GM15510 (cell line): ENCODE measurements around the gene HSBP1.

Experiments used
- POLR2A ChIP-seq: IDR thresholded peaks from 3 replicates; pipeline ENCODE4 v1.6.1; 2011; ENCODE audit warnings: borderline replicate concordance; ENCODE audit not compliant: insufficient read length; ENCODE audit errors: extremely low read depth

Gene HSBP1

DNA sequence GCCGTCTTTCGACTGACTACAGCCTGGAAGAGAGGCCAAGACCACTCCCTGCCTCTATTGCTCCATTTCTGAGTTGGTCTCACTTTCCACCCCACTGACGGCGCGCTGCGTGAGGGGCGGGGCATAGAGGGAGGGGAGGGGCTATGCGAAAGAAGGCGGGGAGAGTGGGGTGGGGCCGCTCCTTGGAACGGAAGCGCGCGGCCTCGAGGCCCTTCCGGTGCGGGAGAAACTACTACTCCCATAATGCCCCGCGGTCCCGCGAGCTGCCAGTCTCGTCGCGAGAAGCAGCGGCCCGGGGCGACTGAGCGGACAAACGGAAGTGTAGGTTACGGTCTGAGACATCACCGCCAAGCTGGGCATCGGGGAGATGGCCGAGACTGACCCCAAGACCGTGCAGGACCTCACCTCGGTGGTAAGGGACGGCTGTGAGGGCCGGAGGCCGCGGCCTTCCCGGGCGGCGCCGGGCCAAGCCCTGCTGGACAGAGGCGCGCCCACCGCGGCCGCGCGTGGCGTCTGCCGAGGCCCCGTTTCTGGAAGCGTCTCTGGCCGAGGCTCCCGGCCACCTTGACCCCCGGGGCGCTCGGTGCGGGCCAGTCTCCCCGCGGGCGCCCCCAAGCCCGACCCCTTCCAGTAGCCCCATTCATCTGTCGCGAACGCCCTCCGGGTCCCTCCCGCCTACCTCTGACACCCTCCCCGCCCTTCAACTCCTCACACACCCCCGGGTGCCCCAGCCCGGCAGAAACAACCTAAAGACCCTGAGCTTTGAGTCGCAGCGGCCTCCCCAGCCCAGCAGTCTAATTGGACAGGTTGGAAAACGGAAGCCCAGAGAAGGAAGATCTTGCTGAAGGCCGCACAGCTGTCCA, at the start of gene HSBP1:
TSS of gene HSBP1 (plus strand) at position 269 of the 863 bp plus-strand sequence. CDS start at position 368, 99 bp downstream.
- TF ChIP-seq POLR2A, result peak; percentile 79

- TF ChIP-seq POLR2A, result no peak
Measured at GRCh38 chr16:83762141-83762991, 45.4 kb upstream of the HSBP1 start.

DNA sequence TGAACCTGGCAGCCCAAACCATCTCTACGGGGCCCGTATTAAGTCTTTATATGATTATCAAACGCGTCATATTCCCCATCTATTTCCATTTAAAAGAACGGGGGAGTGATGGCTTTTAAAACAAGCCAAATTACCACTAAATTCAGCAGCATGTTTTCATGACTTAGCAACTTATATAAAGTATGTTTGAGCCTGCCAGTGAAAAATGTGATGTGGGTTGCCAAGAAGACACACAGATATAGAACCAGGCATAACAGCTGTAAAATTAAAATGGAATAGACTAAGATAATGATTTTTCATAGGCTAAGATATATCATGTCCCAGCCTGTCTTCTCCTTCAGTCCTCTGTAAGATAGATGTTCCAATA, 44.8 kb upstream of the HSBP1 start:
- TF ChIP-seq POLR2A, result no peak

DNA sequence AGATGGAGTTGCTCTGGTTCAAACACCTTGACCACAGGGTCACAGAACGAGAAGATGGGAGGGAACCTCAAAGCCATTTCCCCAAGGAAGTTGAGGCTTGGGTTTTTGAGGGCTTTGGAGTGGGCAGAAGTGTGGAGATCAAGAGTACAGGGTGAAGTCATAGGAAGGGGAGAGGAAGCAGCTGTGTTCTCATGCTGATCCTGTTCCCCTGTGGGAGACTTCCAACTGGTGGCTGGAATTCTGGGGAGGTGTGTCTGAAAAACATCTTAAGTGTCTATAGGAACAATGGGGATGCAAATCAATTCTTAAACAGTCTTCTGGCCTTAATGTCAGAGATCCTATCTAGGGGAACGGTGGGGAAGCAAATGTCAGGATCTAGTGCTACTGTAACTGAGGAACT, 38.8 kb upstream of the HSBP1 start:
- TF ChIP-seq POLR2A, result no peak

- no peak for TF ChIP-seq POLR2A
Measured at GRCh38 chr16:83769397-83770008, 38.3 kb upstream of the HSBP1 start.

DNA sequence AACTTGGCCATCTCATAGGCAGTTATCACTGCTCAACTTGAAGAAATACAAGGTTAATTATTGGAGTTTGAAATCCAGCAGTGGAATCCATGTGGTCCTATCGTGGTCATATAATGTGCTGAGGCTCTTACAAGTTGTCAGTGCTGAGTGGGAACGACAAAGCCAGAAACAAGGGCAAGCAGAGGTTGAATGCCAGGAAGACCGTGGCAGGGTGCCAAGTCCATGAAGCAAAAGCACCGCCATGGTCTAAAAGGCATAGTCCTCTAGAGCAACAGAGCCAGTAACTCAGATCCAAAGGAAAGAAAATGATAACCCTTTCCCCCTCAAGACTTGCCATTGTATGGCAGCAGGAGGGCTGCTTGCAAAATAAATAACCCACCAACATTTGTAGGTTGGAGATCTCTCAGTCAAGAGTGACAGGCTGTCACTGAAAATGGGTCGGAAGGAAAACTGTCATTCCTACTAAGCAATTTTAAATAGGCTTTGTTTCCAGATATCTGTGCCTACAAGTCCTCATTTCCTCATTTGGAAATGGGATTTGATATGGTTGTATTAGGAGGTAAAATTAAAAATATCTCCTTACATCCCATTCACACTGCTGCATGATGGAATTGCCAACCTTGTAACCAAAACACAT, 36.4 kb upstream of the HSBP1 start:
- TF ChIP-seq POLR2A, result no peak

DNA sequence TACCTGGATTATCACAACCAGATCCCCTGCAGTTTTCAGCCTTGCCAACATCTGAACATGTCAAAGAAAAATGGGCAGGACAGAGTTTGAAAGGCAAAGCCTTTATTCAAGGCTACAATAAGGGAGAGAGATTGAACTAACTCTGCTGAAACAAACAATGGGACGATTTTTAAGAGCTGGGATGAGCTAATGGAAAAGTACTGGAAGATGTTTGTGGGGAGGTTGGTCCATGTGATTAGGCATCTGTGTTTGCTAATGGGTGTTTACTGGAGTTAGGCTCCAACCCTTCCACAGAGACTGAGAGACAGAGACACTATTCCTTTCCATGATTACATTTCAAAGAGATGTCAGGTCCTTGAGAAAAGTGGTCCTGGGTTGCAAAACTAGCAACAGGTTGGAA, 35.0 kb upstream of the HSBP1 start:
- TF ChIP-seq POLR2A, result no peak

DNA sequence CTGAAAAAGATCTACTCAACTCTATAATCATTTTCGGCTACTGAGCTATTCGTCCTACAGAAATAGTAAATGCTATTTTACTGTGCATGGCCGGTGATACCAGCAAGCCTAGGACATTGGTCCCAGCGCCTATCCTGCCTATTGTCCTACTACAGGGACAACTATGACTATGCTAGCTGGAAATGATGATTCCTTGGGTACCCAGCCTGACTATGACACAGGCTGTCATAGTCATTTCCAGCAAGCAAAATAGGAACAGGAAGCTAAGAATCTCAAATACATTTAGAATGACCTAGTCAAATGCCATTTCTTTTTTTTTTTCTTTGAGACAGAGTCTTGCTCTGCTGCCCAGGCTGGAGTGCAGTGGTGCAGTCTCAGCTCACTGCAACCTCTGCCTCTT, 33.7 kb upstream of the HSBP1 start:
- TF ChIP-seq POLR2A, result no peak

DNA sequence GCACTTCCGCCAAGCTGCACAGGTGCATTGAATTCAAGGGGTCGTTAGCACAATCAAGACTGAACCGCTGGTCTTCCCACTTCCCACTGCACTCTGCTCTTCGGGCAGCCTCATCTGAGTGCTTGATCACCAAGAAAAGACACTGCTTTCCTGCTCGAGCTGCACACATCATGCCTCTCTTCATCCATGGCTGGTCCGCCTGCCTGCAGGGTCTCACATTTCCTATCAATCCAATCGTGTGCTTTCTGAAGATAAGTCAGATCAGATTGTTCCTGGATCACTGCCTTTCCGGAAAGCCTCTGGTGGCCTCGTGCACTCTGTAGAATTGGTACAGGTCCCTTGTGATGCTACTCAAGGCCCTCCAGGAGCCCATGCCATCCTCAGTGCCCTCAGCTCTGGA, 30.8 kb upstream of the HSBP1 start:
- no peak for TF ChIP-seq POLR2A

GRCh38 chr16:83779886-83780285, 27.9 kb upstream of the HSBP1 start:
- no peak for TF ChIP-seq POLR2A

DNA sequence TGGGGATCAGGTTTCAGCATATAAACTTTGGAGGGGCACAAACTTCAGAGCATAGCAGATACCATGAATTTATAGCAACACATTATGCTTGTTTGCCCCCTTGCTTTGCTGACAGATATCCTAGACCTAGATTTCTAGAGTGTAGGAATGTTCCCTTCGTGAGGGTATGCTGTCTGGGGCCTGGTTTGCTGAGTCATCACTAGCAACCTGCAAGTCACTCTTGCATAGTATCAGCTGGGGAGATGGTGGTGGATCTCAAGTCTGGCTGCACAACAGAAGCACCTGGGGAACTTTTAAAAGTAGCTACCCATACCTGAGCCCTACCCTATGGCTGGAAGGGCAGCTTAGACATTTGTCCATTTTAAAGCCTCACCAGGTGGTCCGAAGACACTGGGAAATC, 22.3 kb upstream of the HSBP1 start:
- no peak for TF ChIP-seq POLR2A

DNA sequence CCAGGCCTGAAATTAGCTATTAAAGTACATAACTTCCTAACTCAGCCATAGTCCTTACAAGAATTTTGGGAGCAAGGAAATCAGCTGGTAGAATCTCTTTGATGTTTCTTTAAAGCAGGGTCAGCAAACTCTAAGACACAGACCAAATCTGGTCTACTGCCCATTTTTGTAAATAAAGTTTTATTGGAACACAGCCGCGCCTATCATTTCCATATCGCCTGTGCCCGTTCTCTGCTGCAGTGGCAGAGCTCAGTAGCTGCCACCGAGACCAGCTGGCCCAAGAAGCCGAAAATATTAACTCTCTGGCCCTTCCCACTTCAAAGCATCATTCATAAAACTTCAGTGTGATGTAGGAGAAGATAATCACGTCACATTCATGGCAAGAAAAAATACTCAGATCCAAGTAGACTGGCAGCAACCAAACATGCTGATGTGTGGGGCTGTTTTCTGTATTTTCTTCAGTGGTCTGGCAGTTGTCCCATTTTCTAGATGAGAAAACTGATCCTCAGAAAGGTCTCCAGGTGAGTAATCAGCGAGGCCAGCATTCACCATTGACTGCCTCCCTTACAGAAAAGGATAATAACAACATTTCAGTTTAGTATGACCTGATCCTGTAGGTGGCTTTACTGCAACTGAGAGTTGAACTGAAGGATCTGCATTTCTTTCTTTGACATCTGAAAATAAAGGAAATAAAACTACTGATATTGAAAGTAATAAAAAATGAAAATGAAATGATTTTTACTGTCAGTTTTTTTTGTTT, 18.0 kb upstream of the HSBP1 start:
- no peak for TF ChIP-seq POLR2A

GRCh38 chr16:83791916-83792315, 15.9 kb upstream of the HSBP1 start:
- no peak for TF ChIP-seq POLR2A

DNA sequence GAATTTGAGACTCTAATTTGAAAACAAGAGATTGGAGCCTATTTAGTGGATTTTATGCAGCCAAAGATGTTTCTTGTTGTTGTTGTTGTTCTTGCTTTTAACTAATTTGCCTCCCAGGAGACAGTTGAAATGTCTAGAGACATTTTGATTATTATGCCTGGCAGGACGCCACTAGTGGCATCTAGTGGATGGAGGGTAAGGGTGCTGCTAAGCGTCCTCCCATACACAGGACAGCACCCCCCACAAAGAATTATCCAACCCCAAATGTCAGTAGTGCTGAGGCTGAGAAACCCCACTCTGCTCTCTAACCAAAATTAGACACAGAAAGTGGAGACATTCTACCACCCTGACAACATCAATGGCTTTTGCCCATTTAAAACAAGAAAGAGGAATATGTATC, 15.4 kb upstream of the HSBP1 start:
- no peak for TF ChIP-seq POLR2A
